ENCODE data around the gene NRDC.
A peak's percentile ranks its signal among the peaks of the same experiment; 100 is the strongest.

The NRDC gene

DNA sequence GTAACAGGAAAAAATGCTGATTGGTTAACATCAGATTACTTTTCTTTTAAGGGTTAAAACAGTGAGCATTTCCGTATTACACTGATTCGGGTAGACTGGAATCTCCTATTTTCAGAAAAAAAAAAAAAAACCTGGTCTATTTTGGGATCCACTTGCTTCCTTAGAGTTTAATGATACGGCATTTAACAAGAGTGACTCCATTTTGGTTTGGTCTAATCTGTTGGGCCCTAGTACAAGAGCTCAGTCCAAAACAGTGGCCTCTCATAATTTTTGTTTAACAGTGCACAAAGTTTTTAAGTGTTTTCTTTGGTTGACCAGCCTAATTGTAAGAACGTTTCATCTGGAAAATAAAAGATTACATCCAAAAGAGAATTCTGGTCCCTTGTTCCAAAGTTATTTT is 120.2 kb downstream of the NRDC start:
- DNase-seq (ENCODE audit: low read depth) = no peak

DNA sequence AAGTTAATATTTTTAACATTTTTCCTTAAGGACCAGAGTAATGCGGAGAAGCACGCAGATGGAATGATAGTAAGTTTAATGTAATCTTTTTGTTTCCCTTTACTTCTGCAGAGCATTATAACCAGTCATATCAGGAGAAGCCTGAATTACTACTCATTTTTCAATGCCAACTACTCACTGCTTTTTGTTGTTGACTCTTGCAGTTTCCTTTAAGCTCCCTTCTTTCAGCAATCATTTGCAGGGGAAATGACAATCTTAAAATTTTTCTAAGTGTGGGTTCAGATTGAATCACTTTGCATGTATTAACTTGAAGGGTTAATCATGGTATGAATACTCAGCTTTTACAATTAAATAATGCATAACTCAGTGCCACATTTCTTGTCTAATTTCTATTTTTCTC is 122.2 kb downstream of the NRDC start:
- DNase-seq (ENCODE audit: low read depth) = no peak

DNA sequence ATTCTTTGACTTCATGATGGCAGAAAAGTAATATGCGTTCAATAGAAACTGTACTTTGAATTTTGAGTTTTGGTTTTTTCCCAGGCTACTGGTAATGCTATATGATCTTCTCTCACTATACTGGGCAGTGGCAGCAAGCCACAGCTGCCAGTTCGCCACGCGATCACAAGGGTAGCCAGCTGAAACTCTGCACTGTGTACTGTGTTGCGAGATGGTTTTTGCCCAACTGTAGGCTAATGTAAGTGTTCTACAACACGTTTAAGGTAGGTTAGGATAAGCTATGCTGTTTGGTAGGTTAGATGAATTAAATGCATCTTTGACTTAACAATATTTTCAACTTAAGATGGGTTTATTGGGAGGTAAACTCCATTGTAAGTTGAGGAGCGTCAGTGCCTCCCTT is 123.1 kb downstream of the NRDC start:
- no peak for DNase-seq (ENCODE audit: low read depth)

DNA sequence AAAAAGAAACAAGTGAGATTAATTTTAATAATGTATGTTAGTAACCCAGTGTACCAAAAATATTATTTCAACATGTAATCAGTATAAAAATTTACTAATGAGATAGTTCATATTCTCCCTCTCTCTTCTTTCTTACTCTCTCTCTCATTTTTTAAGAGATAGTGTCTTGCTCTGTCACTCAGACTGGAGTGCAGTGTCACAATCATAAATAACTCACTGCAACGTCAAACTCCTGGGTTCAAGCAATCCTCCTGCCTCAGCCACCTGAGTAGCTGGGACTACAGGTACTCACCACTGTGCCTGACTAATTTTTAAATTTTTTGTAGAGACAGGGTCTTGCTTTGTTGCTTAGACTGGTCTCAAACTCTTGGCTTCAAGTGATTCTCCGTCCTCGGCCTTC is 123.9 kb downstream of the NRDC start:
- no peak for DNase-seq (ENCODE audit: low read depth)

DNA sequence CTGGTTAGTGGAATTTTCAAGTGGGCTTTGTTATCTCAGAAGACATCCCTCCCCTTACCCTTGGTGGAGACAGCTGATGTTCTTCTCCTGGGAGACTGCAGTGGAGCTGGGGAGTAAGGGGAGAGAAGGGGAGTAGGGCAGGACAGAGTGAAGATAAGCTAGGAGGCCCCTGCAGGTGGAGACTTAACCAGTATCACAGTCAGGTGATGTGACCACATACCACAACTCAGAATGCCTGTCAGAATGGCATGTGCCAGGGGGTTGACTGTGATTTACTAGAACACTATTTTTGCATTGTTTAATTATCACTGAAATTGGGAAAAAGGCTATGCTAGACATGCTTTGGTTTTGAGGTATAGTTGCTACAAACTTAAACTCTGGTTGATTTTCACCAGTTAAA is 124.6 kb downstream of the NRDC start:
- DNase-seq (ENCODE audit: low read depth) = no peak

DNA sequence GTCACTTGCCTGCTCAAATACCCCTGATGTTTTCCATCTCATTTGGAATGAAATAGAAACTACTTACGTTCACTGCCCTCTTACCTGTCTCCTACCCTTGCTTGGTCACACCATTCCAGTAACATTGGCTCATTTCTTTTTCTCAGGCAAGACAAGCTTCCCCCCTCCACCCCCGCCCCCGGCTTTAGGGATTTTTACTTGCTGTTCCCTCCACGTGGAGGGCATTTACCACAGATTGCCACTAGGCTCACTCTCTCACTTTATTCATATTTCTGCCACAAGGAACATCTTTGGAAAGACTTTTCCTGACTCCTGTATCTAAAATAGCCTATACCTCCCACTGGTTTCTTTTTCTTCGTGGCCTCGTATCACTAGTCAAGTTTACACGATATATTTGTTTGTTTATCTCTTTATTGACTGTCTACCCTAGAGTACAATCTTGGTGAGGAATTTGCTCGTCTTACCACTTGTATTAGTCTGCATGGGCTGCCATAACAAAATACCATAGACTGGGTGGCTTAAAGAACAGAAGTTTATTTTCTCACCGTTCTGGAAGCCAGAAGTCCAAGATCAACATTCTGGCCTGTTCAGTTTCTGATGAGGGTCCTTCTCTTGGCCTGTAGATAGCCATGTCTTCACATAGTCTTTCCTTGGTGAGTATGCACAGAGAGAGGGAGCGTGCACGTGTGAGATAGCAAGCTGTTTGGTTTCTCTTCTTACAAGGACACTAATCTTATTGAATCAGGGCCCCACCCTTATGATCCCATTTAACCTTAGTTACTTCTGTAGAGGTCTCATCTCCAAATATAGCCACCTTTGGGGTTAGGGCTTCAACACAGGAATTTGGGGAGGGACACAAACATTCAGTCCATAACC is 126.2 kb downstream of the NRDC start:
- DNase-seq (ENCODE audit: low read depth) = no peak

DNA sequence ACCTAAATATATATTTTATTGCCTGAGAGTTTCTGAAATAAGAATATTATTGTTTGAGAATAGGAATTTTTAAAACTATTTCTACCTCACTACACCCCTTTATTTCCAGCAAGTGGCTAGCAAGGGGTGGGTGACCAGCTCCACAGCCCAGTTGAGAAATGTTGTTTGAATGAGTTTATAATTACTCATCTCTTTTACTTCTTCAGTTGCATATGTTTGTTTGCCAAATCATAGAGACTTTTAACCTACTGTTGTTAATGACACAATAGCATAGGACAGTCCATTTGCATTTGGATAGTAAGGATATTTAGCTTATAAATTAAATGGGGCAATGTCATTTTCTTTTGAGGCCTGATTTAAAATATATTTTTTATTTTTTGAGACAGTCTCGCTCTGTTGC is 127.8 kb downstream of the NRDC start:
- DNase-seq (ENCODE audit: low read depth) = peak; percentile 25

DNA sequence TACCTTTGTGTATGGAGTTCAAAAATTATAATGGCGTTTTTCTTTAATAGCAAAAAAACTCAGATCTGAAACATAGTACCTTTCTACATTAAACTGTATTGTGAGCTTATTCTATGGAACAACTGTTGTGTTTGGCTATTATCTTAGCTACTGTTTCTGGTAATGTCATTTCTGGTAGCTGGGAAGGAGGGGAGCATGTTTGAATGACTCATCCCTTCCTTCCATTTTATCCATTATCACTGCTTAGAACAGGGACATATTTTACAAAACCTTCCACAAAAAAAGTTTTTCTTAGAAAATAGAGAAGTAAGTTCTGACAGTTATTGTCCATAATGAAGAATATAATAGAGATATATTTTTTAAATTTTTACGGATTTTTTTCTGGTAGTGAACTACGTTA is 128.3 kb downstream of the NRDC start:
- DNase-seq (ENCODE audit: low read depth) = peak; percentile 48

DNA sequence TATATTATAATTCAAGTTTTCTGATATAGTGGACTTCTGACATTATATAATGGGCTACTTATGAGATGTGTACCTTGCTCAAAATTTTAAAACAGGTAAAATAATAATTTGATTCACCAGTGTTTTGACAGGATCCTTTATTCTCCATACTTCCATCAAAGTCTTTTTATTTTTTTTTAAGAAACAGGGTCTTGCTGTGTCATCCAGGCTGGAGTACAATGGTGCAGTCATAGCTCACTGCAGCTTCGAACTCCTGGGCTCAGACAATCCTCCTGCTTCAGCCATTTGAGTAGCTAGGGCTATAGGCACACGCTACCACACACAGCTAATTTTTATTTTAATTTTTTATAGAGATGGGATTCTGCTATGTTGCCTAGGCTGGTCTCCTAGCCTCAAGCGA is 129.4 kb downstream of the NRDC start:
- no peak for DNase-seq (ENCODE audit: low read depth)

DNA sequence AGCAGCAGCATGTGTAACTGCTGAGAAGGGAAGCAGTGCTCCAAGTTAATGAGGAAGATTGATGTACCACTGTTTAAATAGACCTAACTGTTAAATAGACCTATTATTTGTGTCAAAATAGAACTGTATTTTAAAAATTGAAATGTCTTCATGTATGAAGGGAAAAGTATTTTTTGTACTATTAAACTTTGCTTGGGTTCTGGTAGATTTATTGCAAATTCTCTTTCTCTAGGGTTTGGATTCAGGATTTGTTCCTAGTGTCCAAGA is 133.3 kb downstream of the NRDC start:
- DNase-seq (ENCODE audit: low read depth) = no peak

DNA sequence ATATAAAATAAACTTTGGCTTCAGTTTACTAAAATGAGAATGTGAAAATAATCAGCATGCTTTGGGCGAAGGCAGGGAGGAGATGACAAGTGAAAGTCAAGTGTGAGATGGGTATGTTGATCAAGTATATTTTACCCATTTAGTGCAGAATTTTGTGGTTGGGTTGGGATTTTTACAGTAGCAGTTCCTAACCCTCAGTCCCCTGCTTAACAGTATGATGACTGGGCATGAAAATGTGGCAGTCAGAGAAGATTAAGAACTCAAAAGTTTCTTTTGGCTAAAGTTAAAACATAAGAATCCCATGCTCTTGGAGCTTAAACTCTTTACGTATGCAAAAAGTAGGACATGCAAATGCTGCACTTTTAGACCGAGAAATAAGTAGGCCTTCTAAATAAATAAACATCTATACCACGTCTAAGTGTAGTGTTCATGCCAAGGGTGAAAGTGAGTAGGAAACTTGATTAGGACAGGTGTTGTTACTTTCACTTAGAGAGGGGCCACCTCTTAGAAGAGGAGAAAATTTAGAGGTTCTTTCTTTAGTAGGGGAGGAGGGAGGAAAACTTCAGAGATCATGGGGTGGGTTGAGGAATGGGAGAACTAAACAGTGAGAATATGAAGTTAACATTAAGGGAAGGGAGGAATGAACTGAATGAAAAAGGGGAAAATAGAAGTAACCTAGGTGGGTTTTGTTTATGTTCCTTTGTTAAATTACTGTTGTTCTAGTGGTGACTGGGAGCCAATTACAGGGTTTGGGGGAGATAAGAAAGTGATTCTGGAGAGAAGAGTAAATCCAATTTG is 133.8 kb downstream of the NRDC start:
- no peak for DNase-seq (ENCODE audit: low read depth)

DNA sequence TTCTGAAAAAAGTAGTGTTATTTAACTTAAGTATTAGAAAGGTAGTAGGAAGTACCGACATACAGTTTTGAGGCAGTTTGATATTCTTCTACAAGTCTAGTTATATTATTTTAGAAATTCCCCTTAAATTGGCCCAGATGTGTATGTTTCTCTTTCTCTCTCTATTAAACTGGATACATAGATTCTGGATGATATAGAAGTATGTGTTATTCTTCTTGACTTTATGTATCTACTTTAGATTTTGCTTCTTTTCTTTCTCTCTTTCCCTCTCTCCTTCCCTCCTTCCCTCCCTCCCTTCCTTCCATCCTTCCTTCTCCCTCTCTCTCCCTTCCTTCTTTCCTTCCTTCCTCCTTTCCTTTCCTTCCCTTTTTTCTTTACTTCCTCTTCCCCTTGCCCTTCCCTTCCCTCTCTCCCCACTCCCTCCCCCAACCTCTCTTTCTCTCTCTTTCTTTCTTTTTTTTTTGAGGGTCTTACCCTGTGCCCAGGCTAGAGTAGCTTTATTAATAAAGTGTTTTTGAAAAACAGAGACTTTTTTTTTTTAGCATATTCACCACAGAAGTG is 137.3 kb downstream of the NRDC start:
- DNase-seq (ENCODE audit: low read depth) = no peak

DNA sequence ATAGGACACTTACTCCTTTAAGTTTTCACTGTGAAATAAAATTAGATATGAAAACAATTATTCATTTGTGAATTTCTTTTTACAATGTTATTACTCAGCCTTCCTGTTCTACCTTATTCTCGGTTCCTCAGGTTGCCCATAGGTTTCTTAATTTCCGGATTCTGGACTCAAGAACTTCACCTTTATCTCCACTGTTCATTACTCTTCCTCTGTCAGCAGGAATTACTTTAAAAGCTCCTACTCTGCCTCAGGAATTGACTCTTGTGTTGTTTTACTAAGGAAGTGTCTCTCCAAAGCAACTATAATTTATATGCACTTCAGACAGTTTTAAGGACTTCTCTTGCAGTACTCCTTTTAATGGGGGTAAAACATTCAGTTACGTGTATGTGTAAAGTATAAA is 137.9 kb downstream of the NRDC start:
- DNase-seq (ENCODE audit: low read depth) = no peak
